ENCODE measurements around the gene ARHGDIG.

GRCh38 chr16:266258-267164, 13.9 kb upstream of the ARHGDIG start:
- no peak for TF ChIP-seq POLR2A (IDR thresholded peaks at IDR 0.05)
- TF ChIP-seq CTCF (IDR thresholded peaks at IDR 0.05) = no peak

All from right lobe of liver (tissue), 4 donors.